ENCODE measurements around the gene SYNGR2.

Gene SYNGR2

GRCh38 chr17:78208486-78208885 lies 40.1 kb downstream of the SYNGR2 start:
- DNase-seq: no peak

- no peak for DNase-seq
Observed at GRCh38 chr17:78210111-78210510, 41.7 kb downstream of the SYNGR2 start.

GRCh38 chr17:78211032-78211431 lies 42.7 kb downstream of the SYNGR2 start:
- no peak for DNase-seq

GRCh38 chr17:78214016-78214705 lies 45.8 kb downstream of the SYNGR2 start, which contains the start of gene BIRC5:
TSS of gene BIRC5 (plus strand) at chr17:78214253. CDS start at chr17:78214317, 64 bp downstream.
- peak; percentile 51 for DNase-seq

GRCh38 chr17:78214706-78215061 lies 46.3 kb downstream of the SYNGR2 start:
- no peak for DNase-seq

- no peak for DNase-seq
Observed at GRCh38 chr17:78219396-78220150, 51.2 kb downstream of the SYNGR2 start.
